NOMO-1 treated with dmso at 0.1 percent for 144 hours (cell line): Measurements from ENCODE around the gene POM121L2.

Experiments
- DNase-seq: peaks from one replicate; lab custom pipeline; 2025; ENCODE audit not compliant: unreplicated experiment; lab: John Stamatoyannopoulos, UW

POM121L2 gene

GRCh38 chr6:27260369-27260768 is 51.7 kb downstream of the POM121L2 start:
- DNase-seq = no peak
